K562 (cell line): Measurements from ENCODE around the gene RAP2B. TPM values are rescaled to one million over a fixed set of nuclear protein-coding genes. Genes with fewer than 3 reads are reported as not detected.

ENCODE experiments used
- ARNT ChIP-seq, 2 experiments: fragments of 450-650 bp; IDR thresholded peaks; 2 replicates each; pipeline ENCODE4 v1.6.1; 2016; ENCODE audit warnings: mild to moderate bottlenecking in 1 of 2
- BCOR ChIP-seq: fragments of 450-650 bp; IDR thresholded peaks from 2 replicates; pipeline ENCODE4 v1.6.1; 2016
- BHLHE40 ChIP-seq: IDR thresholded peaks from 2 replicates; pipeline ENCODE4 v1.6.1; 2011; ENCODE audit warnings: low read length, improper control_type of control experiment
- CBFB ChIP-seq: sonication (generic); formaldehyde crosslinking; IDR thresholded peaks from 2 replicates; pipeline ENCODE4 v1.4.0; 2020; ENCODE audit warnings: mild to moderate bottlenecking, missing genetic modification reagents
- DPF2 ChIP-seq: fragments of 450-650 bp; IDR thresholded peaks from 2 replicates; pipeline ENCODE4 v1.6.1; 2016
- ELF1 ChIP-seq: fragments of 200-800 bp; sonication (Bioruptor generic); IDR thresholded peaks from 2 replicates; pipeline ENCODE4 v1.6.1; 2016; ENCODE audit warnings: missing genetic modification characterization, missing compliant biosample characterization
- ESRRA ChIP-seq: fragments of 450-650 bp; IDR thresholded peaks from 2 replicates; pipeline ENCODE4 v1.6.1; 2014; ENCODE audit warnings: low read depth, mild to moderate bottlenecking, moderate library complexity, borderline replicate concordance
- JUN ChIP-seq, 2 experiments: sonication (generic) in 1 of 2; formaldehyde crosslinking in 1 of 2; IDR thresholded peaks; 2 replicates each; pipeline versions ENCODE4 v1.6.1 to v1.8.0; 2012 to 2022; ENCODE audit warnings: borderline replicate concordance in 2 of 2, mild to moderate bottlenecking in 2 of 2, improper control_type of control experiment in 1 of 2, low read depth in 1 of 2, low read length in 1 of 2, missing genetic modification reagents in 1 of 2
- PHTF2 ChIP-seq: fragments of 250-450 bp; sonication (Bioruptor Pico); IDR thresholded peaks from 2 replicates; pipeline ENCODE4 v1.5.0; 2021; ENCODE audit warnings: mild to moderate bottlenecking
- RBBP5 ChIP-seq: fragments of 200-600 bp; sonication (generic); IDR thresholded peaks from 2 replicates; pipeline ENCODE4 v1.6.1; 2012; ENCODE audit warnings: borderline replicate concordance, mild to moderate bottlenecking, low read length, control low read depth, inconsistent platforms; ENCODE audit not compliant: insufficient read depth, poor library complexity, severe bottlenecking
- SAP30 ChIP-seq: fragments of 200-600 bp; sonication (generic); IDR thresholded peaks from 2 replicates; pipeline ENCODE4 v1.6.1; 2012; ENCODE audit warnings: borderline replicate concordance, low read depth, mild to moderate bottlenecking, moderate library complexity, low read length, control low read depth, inconsistent platforms; ENCODE audit not compliant: insufficient read depth, poor library complexity, severe bottlenecking
- SUPT5H ChIP-seq: fragments of 450-650 bp; IDR thresholded peaks from 2 replicates; pipeline ENCODE4 v1.6.1; 2016
- TAF1 ChIP-seq: IDR thresholded peaks from 2 replicates; pipeline ENCODE4 v1.6.1; 2011; ENCODE audit warnings: mild to moderate bottlenecking, low read length, moderate library complexity; ENCODE audit not compliant: insufficient read depth, control insufficient read depth, severe bottlenecking; ENCODE audit errors: extremely low read depth
- XRCC3 ChIP-seq: fragments of 450-650 bp; IDR thresholded peaks from 2 replicates; pipeline ENCODE4 v1.6.1; 2017; ENCODE audit warnings: mild to moderate bottlenecking, moderate library complexity
- polyA plus RNA-seq, 8 experiments: library from polyadenylated mRNA; depleted of rRNA in 4 of 8; stranded (reverse) in 5 of 8; unstranded in 3 of 8; fragments of >200 nt; fragmentation: Nextera tagmentation in 2 of 8; fragmentation: Illumina TruSeq in 1 of 8; extraction: Ambion mirVana in 2 of 8; extraction: Trizol in 1 of 8; gene quantifications; 2 replicates each; pipeline versions ENCODE4 v1.2.1 to v1.2.3, GENCODE V29; 2011 to 2014; ENCODE audit warnings: inconsistent platforms in 1 of 8, missing spikeins in 1 of 8
- total RNA-seq, 7 experiments: library from RNA; depleted of rRNA in 6 of 7; stranded (reverse); fragments of >200 nt in 6 of 7; fragmentation: Illumina TruSeq in 2 of 7; extraction: Trizol in 2 of 7; gene quantifications; 2 replicates each; pipeline versions ENCODE4 v1.2.1 to v1.2.3, GENCODE V29; 2011 to 2021; ENCODE audit warnings: low replicate concordance in 1 of 7
- TF ChIP-seq, protein P1 (sequence below): fragments of 250-450 bp; sonication (Bioruptor Pico); IDR thresholded peaks from 2 replicates; pipeline ENCODE4 v1.4.0; 2020; ENCODE audit warnings: mild to moderate bottlenecking, moderate library complexity
- TF ChIP-seq, protein P2 (sequence below): sonication (generic); formaldehyde crosslinking; IDR thresholded peaks from 2 replicates; pipeline ENCODE4 v1.9.0; 2022; ENCODE audit warnings: mild to moderate bottlenecking, missing genetic modification reagents
- TF ChIP-seq, protein P3 (sequence below), 3 experiments: fragments of 200-800 bp in 1 of 3; sonication (Bioruptor generic) in 1 of 3; sonication (generic) in 1 of 3; formaldehyde crosslinking in 1 of 3; IDR thresholded peaks; 2 replicates each; pipeline versions ENCODE4 v1.6.1 to v1.8.0; 2016 to 2022; ENCODE audit warnings: mild to moderate bottlenecking in 2 of 3, missing compliant biosample characterization in 2 of 3, missing genetic modification characterization in 2 of 3, missing genetic modification reagents in 1 of 3
- TF ChIP-seq, protein P4 (sequence below): fragments of 450-650 bp; formaldehyde crosslinking; IDR thresholded peaks from 2 replicates; pipeline ENCODE4 v1.4.0; 2020; ENCODE audit warnings: mild to moderate bottlenecking, moderate library complexity

Gene RAP2B
- total and polyA plus RNA-seq, 9 of the 15 experiments (the other 6 are each of a cell fraction or from before 2014, with no cell fraction given) = 9.4 to 31.2 (median 15.8) TPM

DNA sequence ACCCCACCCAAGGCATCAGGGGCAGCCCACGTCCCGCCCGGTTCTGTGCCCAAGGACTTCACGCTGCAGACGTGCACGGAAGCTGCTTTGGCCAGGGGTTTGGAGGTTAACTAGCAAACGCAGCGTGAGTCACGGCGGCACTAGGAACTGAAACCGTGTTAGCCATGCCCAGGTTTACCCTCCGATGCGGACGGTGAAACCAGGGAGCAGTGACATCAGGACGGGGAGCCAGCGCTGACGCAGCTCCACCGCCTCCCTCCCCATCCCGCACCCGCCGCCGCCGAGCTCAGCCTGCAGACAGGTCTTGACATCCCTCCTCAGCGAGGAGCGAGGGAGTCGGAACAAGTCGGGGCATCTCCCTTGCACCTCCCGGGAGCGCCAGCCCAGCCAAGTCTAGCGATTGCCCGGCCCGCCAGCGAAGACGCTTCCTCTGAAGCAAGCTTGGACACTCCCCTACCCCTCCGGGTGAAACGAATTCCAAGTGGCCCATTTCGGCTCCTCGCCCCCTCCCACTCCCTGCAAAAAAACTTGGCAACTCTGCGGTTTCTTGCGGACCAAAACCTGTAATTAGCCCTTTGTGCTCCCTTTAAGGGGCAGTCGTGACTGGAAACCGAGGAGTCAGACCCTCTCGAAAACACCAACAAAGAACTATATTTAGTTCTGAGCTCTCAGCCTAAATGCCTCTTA, 1.4 kb upstream of the RAP2B start (continued):
- TF ChIP-seq TAF1 = peak; percentile 11
- TF ChIP-seq, protein P1, sequence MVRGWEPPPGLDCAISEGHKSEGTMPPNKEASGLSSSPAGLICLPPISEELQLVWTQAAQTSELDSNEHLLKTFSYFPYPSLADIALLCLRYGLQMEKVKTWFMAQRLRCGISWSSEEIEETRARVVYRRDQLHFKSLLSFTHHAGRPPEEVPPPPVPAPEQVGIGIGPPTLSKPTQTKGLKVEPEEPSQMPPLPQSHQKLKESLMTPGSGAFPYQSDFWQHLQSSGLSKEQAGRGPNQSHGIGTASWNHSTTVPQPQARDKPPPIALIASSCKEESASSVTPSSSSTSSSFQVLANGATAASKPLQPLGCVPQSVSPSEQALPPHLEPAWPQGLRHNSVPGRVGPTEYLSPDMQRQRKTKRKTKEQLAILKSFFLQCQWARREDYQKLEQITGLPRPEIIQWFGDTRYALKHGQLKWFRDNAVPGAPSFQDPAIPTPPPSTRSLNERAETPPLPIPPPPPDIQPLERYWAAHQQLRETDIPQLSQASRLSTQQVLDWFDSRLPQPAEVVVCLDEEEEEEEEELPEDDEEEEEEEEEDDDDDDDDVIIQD (CRISPR knock-in tag) = no peak
- TF ChIP-seq, protein P2, sequence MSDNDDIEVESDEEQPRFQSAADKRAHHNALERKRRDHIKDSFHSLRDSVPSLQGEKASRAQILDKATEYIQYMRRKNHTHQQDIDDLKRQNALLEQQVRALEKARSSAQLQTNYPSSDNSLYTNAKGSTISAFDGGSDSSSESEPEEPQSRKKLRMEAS (CRISPR knock-in tag) = 0 out of 2 replicates have a peak, but pooled peaks have one; percentile 26
- TF ChIP-seq ARNT (IDR thresholded peaks at IDR 0.05) = peak in 1 of 2 experiments; percentile 63; a peak in 1 of 4 replicates
- 0 out of 2 replicates have a peak, but pooled peaks have one; percentile 48 for TF ChIP-seq CBFB (CRISPR knock-in tag)
- 0 out of 2 replicates have a peak, but pooled peaks have one; percentile 6 for TF ChIP-seq BHLHE40
- peak; percentile 51; the same call in 1 of the 2 replicates for TF ChIP-seq BCOR
- 0 out of 2 replicates have a peak, but pooled peaks have one; percentile 14 for TF ChIP-seq ELF1 (tag)
- TF ChIP-seq SUPT5H = 0 out of 2 replicates have a peak, but pooled peaks have one; percentile 43
- 0 out of 2 replicates have a peak, but pooled peaks have one; percentile 28 for TF ChIP-seq JUN (IDR thresholded peaks at IDR 0.05; ENCODE audit: borderline replicate concordance, low read depth, low read length)
- 0 out of 2 replicates have a peak, but pooled peaks have one; percentile 26 for TF ChIP-seq JUN (CRISPR knock-in tag; IDR thresholded peaks at IDR 0.05; ENCODE audit: borderline replicate concordance)
- no peak for TF ChIP-seq XRCC3
- TF ChIP-seq, protein P3, sequence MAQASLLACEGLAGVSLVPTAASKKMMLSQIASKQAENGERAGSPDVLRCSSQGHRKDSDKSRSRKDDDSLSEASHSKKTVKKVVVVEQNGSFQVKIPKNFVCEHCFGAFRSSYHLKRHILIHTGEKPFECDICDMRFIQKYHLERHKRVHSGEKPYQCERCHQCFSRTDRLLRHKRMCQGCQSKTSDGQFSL (CRISPR knock-in tag; IDR thresholded peaks at IDR 0.05) = peak; percentile 61; the same call in 1 of the 2 replicates
- TF ChIP-seq, protein P3 (tag; IDR thresholded peaks at IDR 0.05) = no peak; a peak in 1 of 4 replicates
- TF ChIP-seq DPF2 = peak; percentile 65
- TF ChIP-seq RBBP5 = peak; percentile 71
- peak; percentile 42; the same call in 1 of the 2 replicates for TF ChIP-seq ESRRA
- no peak for TF ChIP-seq PHTF2 (CRISPR knock-in tag)
- peak; percentile 47 for TF ChIP-seq SAP30
- TF ChIP-seq, protein P4, sequence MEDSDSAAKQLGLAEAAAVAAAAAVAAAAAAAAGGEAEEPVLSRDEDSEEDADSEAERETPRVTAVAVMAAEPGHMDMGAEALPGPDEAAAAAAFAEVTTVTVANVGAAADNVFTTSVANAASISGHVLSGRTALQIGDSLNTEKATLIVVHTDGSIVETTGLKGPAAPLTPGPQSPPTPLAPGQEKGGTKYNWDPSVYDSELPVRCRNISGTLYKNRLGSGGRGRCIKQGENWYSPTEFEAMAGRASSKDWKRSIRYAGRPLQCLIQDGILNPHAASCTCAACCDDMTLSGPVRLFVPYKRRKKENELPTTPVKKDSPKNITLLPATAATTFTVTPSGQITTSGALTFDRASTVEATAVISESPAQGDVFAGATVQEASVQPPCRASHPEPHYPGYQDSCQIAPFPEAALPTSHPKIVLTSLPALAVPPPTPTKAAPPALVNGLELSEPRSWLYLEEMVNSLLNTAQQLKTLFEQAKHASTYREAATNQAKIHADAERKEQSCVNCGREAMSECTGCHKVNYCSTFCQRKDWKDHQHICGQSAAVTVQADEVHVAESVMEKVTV (CRISPR knock-in tag) = 0 out of 2 replicates have a peak, but pooled peaks have one; percentile 55
